Measurements from ENCODE around the gene DCC.

- TF ChIP-seq CTCF (IDR thresholded peaks at IDR 0.05), result no peak
- no peak for TF ChIP-seq POLR2AphosphoS2 (conservative IDR thresholded peaks at IDR 0.05; ENCODE audit: low read length)
- no peak for TF ChIP-seq ESRRA (IDR thresholded peaks at IDR 0.05; ENCODE audit: borderline replicate concordance, low read length)
- TF ChIP-seq TP53 (CRISPR knock-in tag; IDR thresholded peaks at IDR 0.05), result no peak
- no peak for TF ChIP-seq MAFK (IDR thresholded peaks at IDR 0.05; ENCODE audit: partially characterized antibody)
- TF ChIP-seq RAD21 (conservative IDR thresholded peaks at IDR 0.05 in 1 of 2, IDR thresholded peaks at IDR 0.05 in 1 of 2), result no peak
- no peak for TF ChIP-seq HOXB5 (CRISPR knock-in tag; IDR thresholded peaks at IDR 0.05)
- TF ChIP-seq RNF2 (IDR thresholded peaks at IDR 0.05; ENCODE audit: borderline replicate concordance, low read depth), result no peak
Observed at GRCh38 chr18:52341608-52342381, 1.8 kb downstream of the DCC start.

All from A549 (cell line).